LHCN-M2 (cell line): ENCODE data around the gene FOXD4. TPM values are rescaled to one million over a fixed set of nuclear protein-coding genes. Genes with fewer than 3 reads are reported as not detected.
"Not testable (repeated sequence)": the region's sequence is repeated elsewhere in the genome, so short reads cannot be mapped to it uniquely, and the experiment has no call there.

Experiments
- DNase-seq: peaks from one replicate; pipeline ENCODE4 v3.0.0-alpha.2; 2012; ENCODE audit warnings: low read depth
- total RNA-seq: library from RNA; depleted of rRNA; stranded (reverse); fragments of >200 nt; gene quantifications from 2 replicates; pipeline ENCODE4 v1.2.3, GENCODE V29; 2014; rRNA removed

Gene FOXD4
- total RNA-seq, 1 experiment from 2014 or later, result 0.52 TPM

DNA sequence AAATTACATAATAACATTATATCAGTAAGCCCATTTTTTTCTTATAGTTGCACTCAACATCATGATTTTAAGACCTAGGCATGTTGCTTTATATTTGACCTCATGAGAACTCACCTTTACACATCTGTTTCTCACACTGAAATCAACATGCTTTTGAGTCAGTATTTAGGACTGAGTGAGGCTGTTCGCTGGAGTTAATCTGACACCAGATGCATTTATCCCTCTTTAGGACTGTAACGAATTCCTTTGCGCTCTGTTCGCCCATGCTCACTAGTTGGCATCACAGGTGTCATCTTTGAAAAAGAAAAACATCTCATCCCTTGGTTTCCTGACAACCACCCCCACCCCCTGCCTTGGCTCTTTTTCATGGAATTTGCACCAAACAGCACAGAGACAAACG, 24.3 kb downstream of the FOXD4 start:
- not testable (repeated sequence) for DNase-seq

DNA sequence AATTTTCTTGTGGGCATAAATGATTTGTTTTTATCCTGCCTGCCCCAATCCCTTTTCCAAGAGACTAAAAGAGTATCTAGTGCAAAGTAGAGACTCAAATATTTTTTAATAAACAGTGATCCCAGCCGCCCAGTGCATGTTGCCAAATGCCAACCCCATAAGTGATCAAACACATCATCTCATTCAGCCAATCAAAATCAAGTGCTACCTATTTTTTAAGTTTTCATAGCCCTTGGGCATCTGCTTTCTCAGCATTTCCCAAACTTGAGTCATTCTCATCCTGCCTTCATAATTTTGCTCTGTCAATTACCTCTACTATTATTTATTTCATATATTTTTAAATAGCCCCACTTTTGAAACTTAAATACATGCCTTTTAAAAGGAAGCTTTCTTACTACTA, 27.4 kb downstream of the FOXD4 start:
- DNase-seq, result not testable (repeated sequence)

GRCh38 chr9:88396-89037, 29.7 kb downstream of the FOXD4 start:
- DNase-seq, result not testable (repeated sequence)

DNA sequence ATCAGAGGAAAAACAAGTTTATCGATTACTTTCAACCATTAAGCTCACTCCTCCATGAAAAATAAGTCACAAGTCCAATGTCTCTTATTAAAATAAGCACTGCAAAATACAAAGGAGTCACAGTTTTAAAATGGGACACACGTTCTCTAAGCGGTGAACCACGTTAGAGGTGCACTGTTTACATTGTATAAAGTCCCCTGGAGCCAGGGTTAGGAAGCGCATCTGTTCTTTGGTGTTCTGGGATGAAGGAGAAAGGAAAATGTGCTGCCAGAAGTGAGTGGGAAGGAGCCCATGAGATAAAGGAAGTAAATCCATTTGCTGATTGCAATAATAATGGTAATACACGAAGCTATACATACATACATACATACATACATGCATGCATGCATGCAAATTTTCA, 30.4 kb downstream of the FOXD4 start:
- DNase-seq, result not testable (repeated sequence)

- not testable (repeated sequence) for DNase-seq
Measured at GRCh38 chr9:87105-87504, 31.1 kb downstream of the FOXD4 start.

- DNase-seq, result not testable (repeated sequence)
Measured at GRCh38 chr9:86697-87096, 31.5 kb downstream of the FOXD4 start.

GRCh38 chr9:82932-83689, 35.1 kb downstream of the FOXD4 start:
- not testable (repeated sequence) for DNase-seq

- DNase-seq, result not testable (repeated sequence)
Measured at GRCh38 chr9:78333-78732, 39.9 kb downstream of the FOXD4 start.

DNA sequence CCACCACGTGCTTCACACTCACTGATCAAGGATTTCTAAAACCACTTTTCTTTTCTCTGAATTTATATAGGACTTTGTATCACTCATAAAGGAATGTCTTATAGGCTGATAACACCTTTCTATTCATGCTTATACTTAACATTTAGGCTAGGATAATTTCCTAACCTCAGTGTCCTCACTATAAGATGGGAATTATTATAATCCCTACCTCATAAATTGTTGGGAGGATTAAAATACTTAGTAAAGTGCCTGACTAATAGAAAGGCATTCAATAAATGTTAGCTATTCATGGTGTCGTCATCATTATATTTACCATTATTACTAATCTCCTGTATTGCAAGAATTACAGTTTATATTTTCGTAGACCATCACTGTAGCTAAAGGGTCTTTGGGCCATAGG, 41.8 kb downstream of the FOXD4 start:
- DNase-seq, result not testable (repeated sequence)

DNA sequence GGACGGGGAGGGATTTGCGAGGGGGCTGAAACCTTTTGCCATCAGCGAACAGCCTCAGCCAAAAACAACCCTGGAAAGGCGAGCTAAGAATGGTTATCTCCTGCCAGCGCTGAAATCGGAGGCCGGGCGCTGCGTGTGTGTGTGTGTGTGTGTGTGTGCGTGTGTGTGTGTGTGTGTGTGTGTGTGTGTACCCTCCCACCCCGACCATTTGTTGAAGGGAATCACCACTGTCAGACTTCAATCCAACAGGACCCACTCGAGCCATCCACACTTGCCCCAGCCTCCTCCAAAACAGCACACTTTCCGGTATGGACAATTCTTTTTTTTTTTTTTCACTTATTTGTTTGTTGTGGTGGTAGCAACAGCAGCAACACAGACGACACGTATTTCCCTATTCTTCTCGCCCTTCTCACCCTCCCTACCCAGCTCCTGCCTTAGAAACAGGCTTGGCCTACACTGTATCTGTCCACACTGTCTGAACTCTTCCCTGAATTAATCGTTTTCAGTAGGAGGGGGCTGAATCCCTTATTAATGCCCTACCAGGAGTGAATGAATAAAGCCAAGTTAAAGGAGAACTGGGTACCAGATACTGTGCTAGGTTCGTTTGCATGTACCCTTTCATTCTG, 44.2 kb downstream of the FOXD4 start:
- DNase-seq, result not testable (repeated sequence)

DNA sequence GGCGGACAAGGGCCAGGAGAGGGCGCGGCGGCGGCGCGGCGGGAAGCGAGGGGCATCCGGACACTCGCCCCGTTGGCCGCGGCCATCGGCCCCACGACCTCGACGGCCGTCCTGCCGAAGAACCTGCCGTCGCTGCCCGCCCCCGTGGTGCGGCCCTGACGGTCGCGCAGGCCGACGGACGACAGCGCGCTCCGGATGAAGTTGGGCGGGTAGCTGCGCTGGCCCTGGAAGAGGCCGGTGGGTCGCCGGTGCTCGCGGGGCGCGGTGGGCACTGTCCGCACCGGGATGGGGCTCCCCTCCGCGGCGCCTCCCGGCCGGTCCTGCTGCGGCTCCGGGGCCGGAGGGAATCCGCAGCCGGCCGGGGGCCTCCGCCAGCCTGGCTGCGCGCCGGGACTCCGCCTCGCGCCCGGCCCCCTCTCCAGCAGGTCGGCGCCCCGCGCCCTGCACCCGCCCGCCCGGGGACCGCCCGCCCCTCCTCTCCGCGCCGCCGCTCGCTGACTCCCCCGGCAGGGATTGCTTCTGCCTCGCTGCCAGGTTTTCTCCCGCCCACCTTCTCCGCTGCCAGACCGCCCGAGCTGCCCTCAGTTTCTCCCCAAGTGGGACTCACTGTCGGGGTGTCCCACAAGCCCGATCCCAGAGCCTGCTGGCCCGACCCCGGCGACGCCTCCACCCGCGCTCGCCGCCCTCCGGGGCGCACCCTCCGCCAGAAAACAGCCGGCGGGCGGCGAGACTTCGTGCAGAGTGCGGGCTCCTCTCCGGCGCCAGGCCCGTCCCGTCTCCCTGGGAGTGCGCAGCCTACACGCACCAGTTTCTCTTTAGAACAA, 44.9 kb downstream of the FOXD4 start:
- not testable (repeated sequence) for DNase-seq

Other genes with a start within 250 kb of the FOXD4 start
- gene WASHC1, start 89.0 kb downstream of the FOXD4 start, total RNA-seq, result 2.6 and 5.4 TPM in 2 replicates
- 27.6 and 31.8 TPM in 2 replicates for gene ZNG1A, start 60.6 kb upstream of the FOXD4 start, total RNA-seq
- gene DOCK8, start 96.4 kb upstream of the FOXD4 start, total RNA-seq, result not detected in 2 replicates